GM21825 (cell line): ENCODE results near the gene LPA.
"Not testable (repeated sequence)": the region's sequence is repeated elsewhere in the genome, so short reads cannot be mapped to it uniquely, and the experiment has no call there.

ENCODE experiments used
- ATAC-seq: cut with Tn5 transposase; IDR thresholded peaks from one replicate; pipeline ENCODE4 v1.9.1; 2021; ENCODE audit warnings: mild to moderate bottlenecking, moderate library complexity; ENCODE audit not compliant: unreplicated experiment

Gene LPA

DNA sequence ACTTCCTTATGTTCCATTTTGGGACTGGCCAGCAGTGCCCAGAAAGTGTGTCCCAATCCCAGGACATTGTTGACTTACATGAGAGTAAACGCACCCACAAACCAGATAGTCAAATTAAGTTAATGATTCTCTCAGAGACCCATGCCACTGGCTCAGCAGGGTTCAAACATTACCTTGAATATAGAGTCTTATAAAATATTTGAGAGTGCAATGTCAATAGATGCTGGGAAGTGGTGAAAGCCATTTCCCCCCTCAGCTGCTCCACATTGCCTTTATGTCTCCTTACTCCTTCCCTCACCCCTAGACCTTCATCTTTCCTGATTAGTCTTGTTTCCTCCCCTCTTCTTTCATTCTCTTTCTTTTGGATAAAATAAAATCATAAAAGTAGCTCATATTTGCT, at the start of gene LPA:
Gene LPA, minus strand, starts transcription at position 78 of the 400 bp plus-strand sequence. Its CDS starts 61 bp downstream, at position 17.
- ATAC-seq, result not testable (repeated sequence)

DNA sequence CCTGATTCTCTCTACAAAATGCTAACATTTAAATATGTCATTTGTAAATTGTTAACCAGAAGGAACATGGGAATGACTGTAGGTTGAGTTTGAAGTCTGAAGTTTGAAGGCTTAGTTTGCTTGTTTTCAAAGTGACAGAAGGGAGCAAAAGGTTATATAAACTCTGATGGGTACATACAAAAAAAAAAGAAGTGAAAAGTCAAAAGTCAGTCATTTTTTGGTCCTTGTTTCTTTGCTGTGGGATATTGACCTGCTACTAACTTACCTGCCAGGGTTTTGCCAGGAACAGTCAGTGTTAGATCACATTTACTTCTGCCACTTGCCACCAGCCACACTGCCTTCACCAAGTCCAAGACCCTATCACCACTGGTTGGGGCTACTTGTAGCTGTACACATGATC, 44.9 kb upstream of the LPA start:
- not testable (repeated sequence) for ATAC-seq

DNA sequence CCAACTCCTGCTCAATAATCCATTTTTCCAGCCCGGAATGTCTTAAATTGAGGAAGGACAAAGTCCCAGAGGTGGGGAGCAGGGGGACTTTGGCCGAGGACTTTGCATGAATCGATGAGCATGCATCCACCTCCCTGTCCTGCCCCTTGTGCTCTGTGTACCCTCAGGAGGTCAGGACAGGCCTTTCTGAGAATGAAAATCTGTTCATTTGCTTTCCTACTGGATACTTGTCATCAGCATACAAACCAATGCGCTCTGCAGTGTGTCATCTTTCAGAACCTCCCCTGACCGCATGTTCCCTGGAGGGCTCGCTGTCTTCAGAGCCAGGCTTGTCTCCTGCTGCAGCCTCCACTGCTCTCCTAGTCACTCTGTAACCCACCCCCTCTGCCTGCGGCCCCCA, 40.6 kb upstream of the LPA start:
- not testable (repeated sequence) for ATAC-seq

GRCh38 chr6:160701918-160702680, 38.0 kb upstream of the LPA start, which contains the start of gene PLG:
TSS of gene PLG (plus strand) at chr6:160702244. CDS start at chr6:160702305, 61 bp downstream.
- ATAC-seq, result not testable (repeated sequence)

DNA sequence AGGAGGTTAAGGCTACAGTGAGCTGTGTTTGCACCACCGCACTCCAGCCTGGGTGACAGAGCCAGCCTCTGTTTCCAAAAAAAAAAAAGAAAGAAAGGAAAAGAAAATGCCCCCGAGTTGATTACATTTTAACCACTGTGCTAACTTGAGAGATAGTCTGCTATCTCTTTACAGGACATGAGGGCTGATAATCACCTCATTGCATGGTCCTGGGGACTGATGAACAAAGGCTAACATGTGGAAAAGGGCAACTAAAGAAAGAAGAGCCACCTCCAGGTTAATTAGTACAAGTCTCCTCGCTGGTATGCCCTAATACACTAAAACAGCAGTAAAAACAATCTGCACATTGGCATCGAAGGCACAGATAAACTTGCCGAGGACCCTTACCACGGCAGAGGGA, 33.8 kb upstream of the LPA start:
- no peak for ATAC-seq

- ATAC-seq, result not testable (repeated sequence)
Observed at GRCh38 chr6:160696884-160697283, 32.8 kb upstream of the LPA start.

DNA sequence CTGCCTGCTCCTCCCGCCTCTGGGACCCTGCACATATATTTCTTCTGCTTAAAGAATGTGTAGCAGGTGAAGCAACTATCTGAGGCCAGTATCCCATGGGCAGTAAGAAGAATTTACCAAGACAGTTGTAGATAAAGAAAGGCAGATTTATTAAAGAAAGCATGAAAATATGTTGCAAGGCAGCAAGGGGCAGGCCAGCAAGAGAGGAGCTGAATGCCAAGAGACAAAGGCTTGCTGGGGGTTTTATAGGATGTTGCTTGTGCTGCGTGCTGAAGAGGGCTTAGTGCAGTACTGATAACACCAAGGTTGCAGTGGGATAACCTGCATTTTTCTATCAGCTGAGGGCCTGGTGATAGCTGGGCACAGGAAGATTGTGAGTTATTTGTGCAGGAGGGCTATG, 31.5 kb upstream of the LPA start:
- not testable (repeated sequence) for ATAC-seq

DNA sequence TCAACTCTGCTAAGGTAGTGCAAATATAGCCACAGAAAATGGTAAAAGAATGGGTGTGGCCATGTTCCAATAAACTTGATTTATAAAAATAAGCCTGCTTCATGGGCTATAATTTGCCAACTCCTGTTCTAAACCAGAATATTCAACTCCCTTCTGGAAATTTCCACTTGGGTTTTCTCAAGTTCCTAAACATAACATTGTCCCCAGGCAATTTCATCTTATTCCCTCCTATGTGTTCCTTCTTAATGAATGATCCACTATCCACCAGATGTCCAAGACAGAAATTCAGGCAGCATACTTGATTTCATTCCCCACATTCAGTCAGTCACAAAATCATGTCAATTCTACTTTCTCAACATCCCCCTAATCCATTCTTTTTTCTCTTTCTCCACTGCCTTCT, 30.9 kb upstream of the LPA start:
- not testable (repeated sequence) for ATAC-seq

GRCh38 chr6:160692369-160692959, 28.4 kb upstream of the LPA start:
- ATAC-seq, result no peak

- ATAC-seq, result no peak
Observed at GRCh38 chr6:160691617-160692016, 27.5 kb upstream of the LPA start.

- no peak for ATAC-seq
Observed at GRCh38 chr6:160690458-160690857, 26.4 kb upstream of the LPA start.

- ATAC-seq, result no peak
Observed at GRCh38 chr6:160685762-160686450, 21.8 kb upstream of the LPA start.

- not testable (repeated sequence) for ATAC-seq
Observed at GRCh38 chr6:160685101-160685761, 21.2 kb upstream of the LPA start.

DNA sequence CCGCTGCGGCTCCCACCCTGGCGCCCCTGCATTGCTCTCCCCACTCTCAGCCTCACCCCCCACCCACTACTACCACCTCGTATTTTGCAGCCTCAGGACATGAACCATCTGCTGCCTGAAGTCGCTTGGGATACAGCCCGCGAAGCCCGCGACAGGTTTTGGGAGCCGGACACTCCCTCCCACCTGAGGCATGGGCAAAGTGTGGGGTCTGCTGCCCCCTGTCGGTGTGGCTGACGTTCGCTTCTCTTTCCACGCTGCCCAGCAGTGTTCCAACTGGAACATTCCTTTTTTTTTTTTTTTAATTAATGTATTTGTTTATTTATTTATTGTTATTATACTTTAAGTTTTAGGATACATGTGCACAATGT, 15.3 kb upstream of the LPA start:
- ATAC-seq, result no peak

- ATAC-seq, result no peak
Observed at GRCh38 chr6:160678744-160679401, 14.8 kb upstream of the LPA start.

DNA sequence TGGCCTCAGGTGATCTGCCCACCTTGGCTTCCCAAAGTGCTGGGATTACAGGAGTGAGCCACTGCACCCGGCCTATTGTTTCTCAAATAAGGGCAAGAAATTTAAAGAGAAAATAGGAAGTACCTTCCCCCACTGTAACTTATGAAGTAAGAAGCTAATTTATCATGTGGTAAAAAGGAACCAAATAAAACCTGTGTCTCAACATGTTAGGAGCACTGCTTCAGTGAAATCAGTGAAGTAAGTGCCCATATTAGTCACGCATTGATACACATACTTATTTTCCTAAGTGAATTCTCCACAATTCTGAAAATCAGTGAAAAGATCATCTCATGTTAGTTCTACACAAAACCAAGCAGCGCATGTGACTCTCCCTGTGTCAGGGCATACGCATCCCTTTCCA, 14.2 kb upstream of the LPA start:
- no peak for ATAC-seq

GRCh38 chr6:160676418-160676817, 12.3 kb upstream of the LPA start:
- not testable (repeated sequence) for ATAC-seq

GRCh38 chr6:160668589-160668988, 4.5 kb upstream of the LPA start:
- ATAC-seq, result no peak

DNA sequence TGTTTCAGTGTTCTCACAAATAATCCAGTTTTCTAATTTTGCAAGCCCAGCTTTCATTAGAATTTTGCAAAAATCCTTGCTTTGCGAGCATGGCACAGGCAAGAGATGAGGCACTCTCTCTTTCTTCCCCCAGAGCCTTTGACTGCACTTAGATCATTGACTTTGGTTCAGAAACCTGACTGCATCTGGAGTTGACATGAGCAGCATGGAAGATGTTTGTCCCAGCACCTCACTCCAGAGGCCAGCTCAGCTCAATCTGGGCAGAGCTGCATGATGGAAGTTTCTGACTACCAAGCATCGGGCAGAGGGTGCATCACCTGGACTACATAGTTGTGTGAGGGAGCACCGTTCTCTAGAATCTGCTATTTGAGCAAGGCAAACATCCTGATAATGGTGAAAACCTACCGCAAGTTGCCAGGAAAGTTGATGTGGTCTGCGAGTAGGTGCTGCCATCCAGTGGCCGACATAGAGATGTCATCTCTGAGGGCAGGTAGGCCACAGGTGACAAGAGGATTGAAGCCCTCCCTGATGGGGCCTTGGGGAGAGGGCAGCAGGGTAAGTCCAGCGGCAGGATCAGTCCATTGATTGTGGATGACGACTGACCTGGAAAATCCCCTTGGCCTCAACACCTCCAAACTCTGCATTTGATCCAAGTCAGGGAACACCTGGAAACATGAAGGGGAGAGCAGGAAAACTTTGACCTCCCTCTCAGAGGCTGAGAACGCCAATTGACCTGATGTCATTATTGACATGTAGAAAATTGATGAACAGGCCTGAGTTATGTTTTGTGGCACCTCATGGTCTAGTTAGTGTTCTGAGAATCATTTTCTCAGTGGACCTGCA, 3.8 kb upstream of the LPA start:
- ATAC-seq, result peak; percentile 69

DNA sequence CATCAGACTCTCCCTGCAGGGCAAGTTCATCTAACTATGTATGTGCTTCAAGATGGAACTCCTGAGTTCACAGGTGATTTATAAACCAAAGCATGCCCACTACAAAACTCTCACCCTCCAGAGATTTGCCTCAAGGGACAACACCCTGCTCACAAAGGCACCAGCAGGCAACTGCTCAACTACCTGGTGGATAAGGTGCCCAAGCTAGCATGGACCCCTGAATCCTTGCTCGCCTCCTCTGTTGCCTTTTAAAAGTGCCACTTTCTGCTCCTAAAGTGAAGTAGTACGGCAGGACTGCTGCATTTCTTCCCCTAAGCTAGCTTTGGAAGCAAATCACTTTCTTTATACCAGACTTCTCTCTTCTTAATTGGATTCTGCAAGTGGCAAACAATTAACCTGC, 1.2 kb downstream of the LPA start:
- no peak for ATAC-seq
